Stimulated activated CD8-positive, alpha-beta memory T cell treated with anti-CD3 and anti-CD28 coated beads, Interleukin-7, amount 100 ng/mL, for 4 hours (primary cell): ENCODE measurements around the gene FAM83E.
"Not testable (repeated sequence)": the region's sequence is repeated elsewhere in the genome, so short reads cannot be mapped to it uniquely, and the experiment has no call there.

Source experiments
- DNase-seq, 2 donors: peaks; one replicate each; pipeline ENCODE4 v3.0.0-alpha.2; 2020; ENCODE audit warnings: low read depth in 2 of 2

Gene FAM83E

DNA sequence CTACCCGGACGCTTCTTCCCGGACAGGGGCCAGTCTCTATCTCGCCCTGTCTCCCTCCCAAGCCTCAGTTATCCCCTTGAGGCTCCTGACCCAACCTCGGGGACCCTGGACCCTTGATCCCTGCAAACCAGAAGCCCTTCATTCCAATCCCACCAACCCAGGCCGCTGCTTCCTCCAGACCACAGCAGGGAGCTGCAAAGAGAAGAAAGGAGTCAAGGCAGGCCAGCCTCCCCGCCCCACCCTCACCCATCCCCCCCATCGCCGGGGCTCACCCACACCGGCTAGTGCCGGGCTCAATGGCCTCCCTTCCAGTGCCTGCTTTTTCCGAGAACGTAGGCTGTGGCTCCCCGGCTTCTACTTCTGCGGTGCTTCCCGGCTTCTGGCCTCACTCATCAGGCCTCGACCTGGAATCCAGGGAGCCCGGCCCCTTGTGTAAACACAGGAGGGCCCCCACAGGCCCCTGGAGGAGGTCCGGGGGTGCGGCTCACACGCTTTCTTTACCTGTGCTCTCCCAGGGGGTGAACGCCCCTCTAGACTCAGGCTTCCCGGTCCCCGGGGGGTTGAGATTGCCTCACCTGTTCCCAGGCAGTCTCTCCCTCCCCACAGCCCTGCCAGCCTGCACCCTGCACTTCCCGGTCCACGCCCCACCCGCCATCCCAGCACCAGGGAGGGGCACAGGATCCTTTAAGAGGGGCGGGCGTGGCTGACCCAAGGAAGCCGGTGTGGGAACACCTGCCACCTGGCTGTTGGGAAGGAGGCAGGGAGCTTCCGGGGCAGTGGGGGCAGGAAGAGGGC lies at the start of gene FAM83E:
Gene FAM83E (minus strand): TSS at position 641 of the 795 bp plus-strand sequence. CDS start 1,704 bp downstream, outside the sequence.
- no peak for DNase-seq

DNA sequence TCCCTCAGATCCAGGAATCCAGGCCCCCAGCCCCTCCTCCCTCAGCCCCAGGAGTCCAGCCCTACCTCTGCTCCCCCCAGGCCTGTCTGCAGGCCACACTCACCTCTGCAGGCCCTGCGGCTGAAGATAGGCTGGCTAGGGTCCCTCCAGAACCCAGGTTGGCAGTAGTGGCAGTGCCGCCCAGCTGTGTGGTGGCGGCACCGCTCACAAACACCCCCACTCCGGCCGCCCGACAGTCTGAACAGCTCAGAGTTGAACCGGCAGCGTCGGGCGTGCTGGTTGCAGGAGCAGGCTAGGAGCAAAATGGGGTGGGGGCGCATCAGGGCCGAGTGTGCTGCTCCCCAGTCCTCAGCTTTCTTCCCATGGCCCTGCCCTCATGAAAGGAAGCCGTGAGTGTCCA lies 49.6 kb upstream of the FAM83E start:
- no peak for DNase-seq

- DNase-seq: no peak
These were observed 48.8 kb upstream of the FAM83E start for GRCh38 chr19:48663667-48664066.

- no peak for DNase-seq
These were observed 46.8 kb upstream of the FAM83E start for GRCh38 chr19:48661711-48662090.

- DNase-seq: peak; percentile 55 to 57
These were observed 46.2 kb upstream of the FAM83E start for GRCh38 chr19:48660852-48661710.

- DNase-seq: no peak
These were observed 44.9 kb upstream of the FAM83E start for GRCh38 chr19:48659768-48660167.

DNA sequence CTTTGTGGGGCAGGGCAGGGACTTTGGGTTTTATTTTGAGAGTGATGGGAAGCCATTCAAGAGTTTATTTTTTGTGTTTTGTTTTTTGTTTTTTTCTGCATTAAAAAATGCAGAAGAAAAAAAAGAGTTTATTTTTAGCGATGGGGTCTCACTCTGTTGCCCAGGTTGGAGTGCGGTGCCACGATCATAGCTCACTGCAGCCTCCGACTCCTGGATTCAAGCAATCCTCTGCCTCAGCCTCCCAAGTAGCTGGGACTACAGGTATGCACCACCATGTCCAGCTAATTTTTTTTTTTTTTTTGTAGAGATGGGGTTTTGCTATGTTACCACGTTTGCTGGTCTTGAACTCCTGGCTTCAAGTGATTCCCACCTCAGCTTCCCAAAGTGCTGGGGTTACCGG lies 43.6 kb upstream of the FAM83E start:
- no peak for DNase-seq

DNA sequence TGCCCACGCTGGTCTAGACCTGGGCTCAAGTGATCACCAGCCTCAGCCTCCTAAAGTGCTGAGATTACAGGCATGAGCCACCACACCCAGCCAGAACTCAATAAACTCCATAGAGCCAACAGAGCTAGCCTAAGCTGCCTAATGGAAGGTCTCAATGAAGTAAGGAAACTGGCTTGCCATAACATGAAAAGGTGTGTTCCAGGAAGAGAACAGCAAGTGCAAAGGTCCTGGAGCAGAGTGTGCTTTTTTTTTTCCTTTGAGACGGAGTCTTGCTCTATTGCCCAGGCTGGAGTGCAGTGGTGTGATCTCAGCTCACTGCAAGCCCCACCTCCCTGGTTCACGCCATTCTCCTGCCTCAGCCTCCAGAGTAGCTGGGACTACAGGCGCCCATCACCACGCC lies 43.0 kb upstream of the FAM83E start:
- not testable (repeated sequence) for DNase-seq

GRCh38 chr19:48656840-48657474 lies 42.1 kb upstream of the FAM83E start:
- no peak for DNase-seq

DNA sequence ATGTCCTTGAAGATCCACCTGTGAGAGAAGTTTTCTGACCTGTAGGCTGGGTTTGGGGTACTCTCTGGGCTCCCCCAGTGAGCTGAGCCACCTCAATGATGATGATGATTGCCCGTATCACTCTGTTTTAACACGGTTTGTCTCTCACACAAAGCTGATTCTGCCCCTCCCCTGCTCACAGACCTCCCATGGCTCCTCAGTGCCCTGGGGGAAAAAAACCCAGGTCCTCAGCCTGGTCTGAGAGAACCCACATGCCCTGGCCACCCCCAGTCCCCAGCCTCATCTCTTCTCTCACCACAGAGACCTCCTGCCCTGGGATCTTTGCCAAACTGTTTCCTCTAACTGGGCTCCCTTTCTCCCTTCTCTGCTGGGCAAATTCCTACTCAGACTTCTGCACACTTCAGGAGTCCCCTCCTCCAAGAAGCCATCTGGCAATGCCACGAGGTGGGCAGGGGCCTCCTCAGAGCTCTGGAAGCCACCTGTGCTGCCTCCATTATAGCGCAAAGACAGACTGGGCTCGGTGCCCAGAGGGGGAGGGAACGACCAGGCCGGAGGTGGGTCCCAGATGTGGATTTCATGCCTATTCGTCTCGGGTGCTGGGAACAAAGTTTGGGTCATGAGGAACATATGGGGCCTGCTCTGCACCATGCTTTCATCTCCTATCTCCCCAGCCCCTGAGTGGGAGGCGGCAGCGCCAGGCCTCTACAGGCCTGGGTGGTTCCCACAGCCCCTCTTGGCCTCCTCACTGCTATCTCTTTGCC lies 39.6 kb upstream of the FAM83E start:
- no peak for DNase-seq

DNA sequence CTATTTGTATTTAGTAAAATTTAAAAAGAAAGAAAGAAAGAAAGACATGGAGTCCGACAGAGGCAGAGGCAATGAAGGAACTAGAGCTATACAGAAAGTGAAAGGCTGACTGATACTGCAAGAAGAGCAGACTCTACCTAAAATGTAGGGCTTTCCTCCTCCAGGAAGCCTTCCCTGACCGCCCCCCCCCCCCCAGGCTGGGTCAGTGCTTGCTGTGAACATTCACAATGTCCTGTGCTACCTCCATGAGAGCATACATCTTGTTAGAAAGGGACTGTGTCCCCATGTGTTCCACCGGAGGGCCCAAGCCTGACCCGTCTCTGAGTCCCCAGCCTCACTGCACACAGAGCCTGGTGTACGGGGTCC lies 36.8 kb upstream of the FAM83E start:
- no peak for DNase-seq

DNA sequence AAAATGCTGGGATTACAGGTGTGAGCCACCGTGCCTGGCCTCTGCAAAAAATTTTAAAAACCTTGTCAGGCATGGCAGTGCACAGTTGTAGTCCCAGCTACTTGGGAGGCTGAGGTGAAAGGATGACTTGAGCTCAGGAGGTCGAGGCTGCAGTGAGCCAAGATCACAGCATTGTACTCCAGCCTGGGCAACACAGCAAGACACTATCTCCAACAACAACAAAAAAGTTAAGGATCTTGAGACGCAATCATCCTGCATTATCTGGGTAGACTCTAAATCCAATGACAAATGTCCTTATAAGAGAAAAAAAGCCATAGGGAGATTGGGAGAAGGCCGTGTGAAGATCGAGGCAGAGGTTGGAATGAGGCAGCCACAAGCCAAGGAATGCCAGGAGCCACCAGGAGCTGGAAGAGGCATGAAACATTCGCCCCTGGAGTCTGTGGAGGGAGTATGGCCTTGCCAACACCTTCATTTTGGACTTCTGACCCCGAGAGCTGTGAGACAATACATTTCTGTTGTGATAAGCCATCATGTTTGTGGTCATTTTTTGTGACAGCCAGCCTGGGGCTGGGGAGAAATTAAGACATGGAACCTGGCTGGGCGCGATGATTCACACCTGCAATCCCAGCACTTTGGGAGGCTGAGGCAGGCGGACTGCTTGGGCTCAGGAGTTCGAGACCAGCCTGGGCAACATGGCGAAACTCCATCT lies 36.3 kb upstream of the FAM83E start:
- DNase-seq: no peak

GRCh38 chr19:48648134-48648533 lies 33.3 kb upstream of the FAM83E start:
- DNase-seq: no peak

DNA sequence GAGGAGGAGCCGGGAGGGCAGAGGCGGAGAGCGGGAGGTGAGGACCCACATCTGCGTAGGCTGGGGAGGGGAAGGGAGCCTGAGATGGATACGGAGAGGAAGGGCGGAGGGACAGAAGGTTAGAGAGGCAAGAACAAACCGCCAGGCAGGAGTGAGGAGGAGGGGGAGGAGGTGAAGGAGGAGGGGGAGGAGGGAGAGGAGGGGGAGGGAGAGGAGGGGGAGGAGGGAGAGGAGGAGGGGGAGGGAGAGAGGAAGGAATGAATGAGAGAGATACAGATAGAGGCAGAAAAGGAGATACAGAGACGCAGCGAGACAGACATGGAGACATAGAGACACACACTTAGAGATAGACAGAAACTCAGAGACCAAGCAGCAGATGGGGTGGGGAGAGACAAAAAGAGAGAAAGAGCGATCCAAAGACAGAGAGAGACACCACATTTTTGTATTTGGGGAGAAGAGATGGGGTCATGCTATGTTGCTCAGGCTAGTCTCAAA lies 31.9 kb upstream of the FAM83E start:
- DNase-seq: no peak

DNA sequence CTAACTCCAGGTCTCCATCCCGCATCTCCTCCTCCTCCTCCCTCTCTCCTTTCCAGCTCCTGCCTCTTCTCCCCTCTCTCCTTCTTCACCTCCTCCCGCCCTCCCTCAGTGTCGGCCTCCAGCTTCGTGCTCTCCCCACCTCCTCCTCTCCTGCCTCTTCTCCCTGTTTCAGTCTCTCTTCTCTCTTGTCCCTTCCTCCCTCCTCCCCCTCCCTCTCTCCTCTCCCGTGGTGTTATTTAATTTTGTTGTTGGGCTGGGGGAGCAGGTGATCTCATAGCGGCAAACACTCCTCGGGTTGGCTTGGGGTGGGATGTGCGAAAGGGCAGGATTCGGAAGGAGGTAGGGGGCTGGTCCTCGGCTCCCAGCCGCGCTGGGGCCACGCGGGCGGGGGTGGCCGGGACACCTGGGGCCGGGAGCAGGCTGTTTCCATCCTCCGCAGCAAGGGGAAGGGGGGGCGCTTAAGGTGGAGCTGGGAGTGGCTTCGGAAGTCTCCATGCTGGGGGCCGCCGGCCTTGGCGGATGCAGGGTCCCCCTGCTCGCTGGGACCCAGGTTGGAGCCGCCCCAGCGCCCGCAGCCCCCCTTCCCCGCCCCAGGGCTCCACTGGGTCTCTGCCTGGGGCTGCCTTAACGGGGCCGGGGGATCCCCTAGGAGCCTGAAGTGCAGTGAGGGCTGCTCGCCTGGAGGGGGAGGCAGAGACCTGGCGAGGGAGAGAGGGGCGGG lies 31.3 kb upstream of the FAM83E start, which contains the start of gene CA11:
Gene CA11 (minus strand): TSS at position 187 of the 721 bp plus-strand sequence. CDS start 555 bp downstream, outside the sequence.
- peak; percentile 85 to 86 for DNase-seq

- no peak for DNase-seq
These were observed 30.7 kb upstream of the FAM83E start for GRCh38 chr19:48645620-48646000.

DNA sequence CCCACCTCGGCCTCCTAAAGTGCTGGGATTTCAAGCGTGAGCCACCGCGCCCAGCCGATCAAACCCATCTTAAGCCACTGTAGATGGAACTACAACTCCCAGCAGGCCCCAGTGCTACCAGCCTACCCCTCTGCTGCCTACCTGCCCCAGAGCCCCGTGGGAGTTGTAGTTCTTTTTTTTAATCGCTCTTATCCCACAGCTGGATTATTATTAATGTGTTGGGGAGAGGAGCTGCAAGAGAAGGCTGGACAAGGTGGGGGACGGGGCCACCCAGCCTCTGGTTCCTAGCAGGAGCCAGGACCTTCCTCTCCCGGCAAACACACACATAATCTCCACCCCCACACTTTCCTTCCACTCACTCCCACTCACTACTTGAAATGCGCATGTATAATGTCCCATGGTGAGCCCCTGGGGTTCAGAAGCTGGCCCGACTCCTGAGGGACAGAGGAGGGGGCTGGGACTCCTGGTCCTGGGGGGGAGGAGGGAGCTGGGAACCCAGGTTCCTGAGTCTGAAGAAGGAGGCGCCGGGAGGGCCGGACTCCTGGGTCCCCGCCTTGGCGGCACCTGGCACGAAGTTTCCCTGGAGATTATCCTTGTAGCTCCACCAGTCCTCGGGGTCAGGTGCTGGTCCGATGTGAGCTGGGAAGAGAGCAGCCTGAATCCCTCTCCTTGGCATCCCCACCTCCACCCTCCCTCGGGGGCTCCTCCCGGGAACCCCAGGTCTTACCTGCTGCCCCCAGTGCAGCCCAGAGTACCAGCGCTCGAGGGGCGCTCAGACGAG lies 30.2 kb upstream of the FAM83E start:
- DNase-seq: peak; percentile 60

DNA sequence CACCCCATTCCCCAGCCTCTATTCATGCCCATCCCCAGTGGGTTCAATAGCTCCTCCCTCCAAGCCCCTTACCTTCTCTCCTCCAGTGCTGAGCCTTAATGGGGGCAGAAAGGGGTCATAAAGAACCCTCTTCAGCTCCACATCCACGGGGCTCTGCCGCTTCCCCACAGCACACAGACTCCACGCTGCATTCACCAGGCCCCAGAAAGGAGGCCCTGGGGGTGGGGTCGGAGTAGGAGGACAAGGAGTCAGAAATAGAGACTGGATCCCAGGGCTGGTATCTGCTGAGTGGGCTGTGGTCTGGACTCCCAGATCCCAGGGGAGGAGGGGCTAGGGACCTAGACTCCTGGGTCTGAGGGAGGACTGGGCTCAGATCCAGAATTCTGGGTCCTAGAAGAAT lies 29.5 kb upstream of the FAM83E start:
- DNase-seq: no peak

- DNase-seq: no peak
These were observed 28.0 kb upstream of the FAM83E start for GRCh38 chr19:48642862-48643261.
